SU-DHL-6 (cell line): Measurements from ENCODE around the gene SLC25A19.
A peak's percentile ranks its signal among the peaks of the same experiment; 100 is the strongest.

Experiments used
- H2AFZ ChIP-seq: fragments of 200-600 bp; sonication (generic); 2 replicates; pipeline ENCODE4 v1.6.1; 2014; ENCODE audit warnings: low read depth, mild to moderate bottlenecking, moderate library complexity, mixed read lengths, antibody characterized with exemption, low read length; ENCODE audit not compliant: severe bottlenecking
- H3F3A ChIP-seq: fragments of 200-600 bp; shearing (Covaris generic); 2 replicates; pipeline ENCODE4 v1.6.0; 2016; ENCODE audit warnings: antibody characterized with exemption, mild to moderate bottlenecking; ENCODE audit not compliant: insufficient read depth
- H3K27ac ChIP-seq: fragments of 200-600 bp; sonication (generic); 2 replicates; pipeline ENCODE4 v1.5.1; 2016; ENCODE audit warnings: low read depth, mild to moderate bottlenecking, low read length, moderate library complexity, mixed read lengths
- H3K27me3 ChIP-seq: fragments of 200-600 bp; sonication (generic), shearing (Covaris generic); 2 replicates; pipeline ENCODE4 v1.6.0; 2014; ENCODE audit warnings: mild to moderate bottlenecking, low read length
- H3K36me3 ChIP-seq: fragments of 200-600 bp; sonication (generic); 2 replicates; pipeline ENCODE4 v1.6.1; 2014; ENCODE audit warnings: mild to moderate bottlenecking, low read length, mixed read lengths
- H3K4me2 ChIP-seq: fragments of 300-600, 200-600 bp; shearing (Covaris generic), sonication (generic); 2 replicates; pipeline ENCODE4 v1.6.0; 2014; ENCODE audit warnings: low read length, low read depth, mild to moderate bottlenecking; ENCODE audit not compliant: poor library complexity, severe bottlenecking
- H3K4me3 ChIP-seq: fragments of 200-600 bp; sonication (generic); 2 replicates; pipeline ENCODE4 v1.5.1; 2014; ENCODE audit warnings: antibody characterized with exemption, low read length, mild to moderate bottlenecking, mixed read lengths; ENCODE audit not compliant: insufficient read depth, poor library complexity, severe bottlenecking
- H3K79me2 ChIP-seq: fragments of 200-600 bp; sonication (generic); 2 replicates; pipeline ENCODE4 v1.6.1; 2014; ENCODE audit warnings: mild to moderate bottlenecking, low read length, moderate library complexity; ENCODE audit not compliant: insufficient read depth
- H3K9ac ChIP-seq: fragments of 200-600 bp; sonication (generic); 2 replicates; pipeline ENCODE4 v1.7.0; 2014; ENCODE audit warnings: mild to moderate bottlenecking, low read length
- H3K9me2 ChIP-seq: fragments of 200-600 bp; sonication (generic); replicated peaks from 2 replicates; pipeline ENCODE4 v1.6.1; 2014; ENCODE audit warnings: low read length; ENCODE audit not compliant: insufficient read depth
- H3K9me3 ChIP-seq: fragments of 200-600 bp; sonication (generic); 2 replicates; pipeline ENCODE4 v1.6.1; 2014; ENCODE audit warnings: low read length, mixed read lengths; ENCODE audit not compliant: insufficient read depth
- H4K20me1 ChIP-seq: fragments of 200-600 bp; sonication (generic); 2 replicates; pipeline ENCODE4 v1.6.1; 2014; ENCODE audit warnings: low read depth, mild to moderate bottlenecking, antibody characterized with exemption, low read length, moderate library complexity, mixed read lengths
- EZH2phosphoT487 ChIP-seq: fragments of 200-600 bp; sonication (generic), shearing (Covaris generic); conservative IDR thresholded peaks from 2 replicates; pipeline ENCODE4 v1.6.1; 2018; ENCODE audit warnings: mild to moderate bottlenecking, antibody characterized with exemption, low read length, moderate library complexity, mixed read lengths
- TF ChIP-seq, protein P1 (sequence below): fragments of 200-600 bp; sonication (generic); IDR thresholded peaks from one replicate; pipeline ENCODE4 v1.5.1; 2017; ENCODE audit warnings: antibody characterized with exemption, mild to moderate bottlenecking, low read length, moderate library complexity; ENCODE audit not compliant: insufficient read depth, poor library complexity, severe bottlenecking

SLC25A19 gene

DNA sequence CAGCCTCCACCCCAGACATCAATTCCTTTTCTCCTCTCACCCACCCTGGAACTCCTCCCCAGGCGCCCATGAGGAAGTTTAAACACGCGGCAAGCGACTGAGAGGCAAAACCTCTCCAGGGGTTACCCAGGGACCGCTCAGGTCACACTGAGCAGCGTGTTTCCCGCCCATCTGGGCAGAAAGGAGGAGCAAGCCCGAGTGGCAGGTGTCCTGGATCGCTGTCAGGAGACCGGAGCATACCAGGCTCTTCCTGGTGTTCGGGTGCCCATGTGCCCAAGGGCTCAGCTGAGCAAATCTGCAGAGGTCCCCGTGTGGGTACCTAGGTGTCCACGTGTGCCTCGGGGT, 491 bp downstream of the SLC25A19 start:
- Histone ChIP-seq H3K9ac (peak overlapping the region; percentile 82), H3F3A (peaks cover 32% of the 10 kb centered on the region), H3K4me3 (peak overlapping the region; percentile 90), H3K36me3 (peaks cover 11% of the 10 kb centered on the region; the same call in 1 of the 2 replicates), H3K27me3 (no peaks in the 10 kb centered on the region), H4K20me1 (no peaks in the 10 kb centered on the region), H3K9me2 (no peaks in the 10 kb centered on the region), H3K9me3 (no peaks in the 10 kb centered on the region), H3K79me2 (peaks cover 31% of the 10 kb centered on the region), H3K4me2 (peak overlapping the region; percentile 99), H2AFZ (peak overlapping the region; percentile 4), H3K27ac (peak overlapping the region; percentile 79)
- no peak for TF ChIP-seq EZH2phosphoT487
- TF ChIP-seq, protein P1, sequence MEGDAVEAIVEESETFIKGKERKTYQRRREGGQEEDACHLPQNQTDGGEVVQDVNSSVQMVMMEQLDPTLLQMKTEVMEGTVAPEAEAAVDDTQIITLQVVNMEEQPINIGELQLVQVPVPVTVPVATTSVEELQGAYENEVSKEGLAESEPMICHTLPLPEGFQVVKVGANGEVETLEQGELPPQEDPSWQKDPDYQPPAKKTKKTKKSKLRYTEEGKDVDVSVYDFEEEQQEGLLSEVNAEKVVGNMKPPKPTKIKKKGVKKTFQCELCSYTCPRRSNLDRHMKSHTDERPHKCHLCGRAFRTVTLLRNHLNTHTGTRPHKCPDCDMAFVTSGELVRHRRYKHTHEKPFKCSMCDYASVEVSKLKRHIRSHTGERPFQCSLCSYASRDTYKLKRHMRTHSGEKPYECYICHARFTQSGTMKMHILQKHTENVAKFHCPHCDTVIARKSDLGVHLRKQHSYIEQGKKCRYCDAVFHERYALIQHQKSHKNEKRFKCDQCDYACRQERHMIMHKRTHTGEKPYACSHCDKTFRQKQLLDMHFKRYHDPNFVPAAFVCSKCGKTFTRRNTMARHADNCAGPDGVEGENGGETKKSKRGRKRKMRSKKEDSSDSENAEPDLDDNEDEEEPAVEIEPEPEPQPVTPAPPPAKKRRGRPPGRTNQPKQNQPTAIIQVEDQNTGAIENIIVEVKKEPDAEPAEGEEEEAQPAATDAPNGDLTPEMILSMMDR, result no peak

DNA sequence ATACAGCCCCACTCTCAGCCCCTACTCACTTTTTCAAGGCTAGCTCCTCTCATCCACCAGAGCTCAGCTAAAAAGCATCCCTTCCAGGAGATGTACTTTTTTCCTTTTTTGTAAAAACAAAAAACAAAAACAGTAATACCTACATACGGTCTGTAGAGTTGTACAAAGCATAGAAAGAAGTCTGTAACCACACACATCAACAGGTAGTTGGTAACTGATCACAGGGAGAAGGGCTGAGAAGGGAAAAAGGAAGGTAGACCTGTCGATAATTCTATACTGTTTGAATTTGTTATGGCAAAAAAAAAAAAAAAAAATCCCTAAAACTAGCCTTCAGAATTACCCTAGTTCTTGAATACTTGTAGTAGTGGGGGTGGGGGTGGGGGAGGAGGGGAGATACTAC, 874 bp downstream of the SLC25A19 start:
- Histone ChIP-seq H3F3A (peaks cover 31% of the 10 kb centered on the region), H3K27me3 (no peaks in the 10 kb centered on the region), H3K36me3 (peaks cover 11% of the 10 kb centered on the region; the same call in 1 of the 2 replicates), H3K9me3 (no peaks in the 10 kb centered on the region), H3K9ac (peak overlapping the region; percentile 82), H3K4me3 (peak overlapping the region; percentile 90), H3K4me2 (peak overlapping the region; percentile 99), H4K20me1 (no peaks in the 10 kb centered on the region), H3K27ac (peak overlapping the region; percentile 79), H3K9me2 (no peaks in the 10 kb centered on the region), H2AFZ (no peak overlapping the region), H3K79me2 (peaks cover 31% of the 10 kb centered on the region)
- TF ChIP-seq, protein P1, result no peak
- TF ChIP-seq EZH2phosphoT487, result no peak

DNA sequence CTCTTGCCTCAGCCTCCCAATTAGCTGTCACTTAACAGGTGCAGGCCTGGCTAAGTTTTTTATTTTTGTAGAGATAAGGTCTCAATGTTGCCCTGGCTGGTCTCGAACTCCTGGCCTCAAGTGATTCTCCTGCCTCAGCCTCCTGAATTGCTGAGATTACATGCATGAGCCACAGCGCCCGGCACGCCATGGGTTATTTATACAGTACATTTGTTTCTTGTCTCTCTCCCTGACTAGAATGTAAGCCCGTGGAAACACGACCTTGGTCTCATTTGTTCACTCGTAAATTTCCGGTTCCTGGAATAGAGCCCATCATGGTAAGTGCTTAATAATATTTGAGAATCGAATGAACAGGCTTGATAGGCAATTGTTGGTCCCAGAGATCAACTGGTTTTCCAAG, 2.0 kb downstream of the SLC25A19 start:
- H3K9ac ChIP-seq, result peak overlapping the region; percentile 82
- peaks cover 11% of the 10 kb centered on the region; the same call in 1 of the 2 replicates for H3K36me3 ChIP-seq
- H3K79me2 ChIP-seq, result peaks cover 34% of the 10 kb centered on the region
- H3K9me3 ChIP-seq, result no peaks in the 10 kb centered on the region
- peak overlapping the region; percentile 90 for H3K4me3 ChIP-seq
- H3K9me2 ChIP-seq, result no peaks in the 10 kb centered on the region
- H2AFZ ChIP-seq, result no peak overlapping the region
- H3K27ac ChIP-seq, result no peak overlapping the region
- H3K27me3 ChIP-seq, result no peaks in the 10 kb centered on the region
- TF ChIP-seq, protein P1, result no peak
- TF ChIP-seq EZH2phosphoT487, result no peak
- no peaks in the 10 kb centered on the region for H4K20me1 ChIP-seq
- H3F3A ChIP-seq, result peaks cover 23% of the 10 kb centered on the region
- peak overlapping the region; percentile 99 for H3K4me2 ChIP-seq
